Left renal cortex interstitium (tissue), 4 donors: ENCODE data around the gene PABPC4L. TPM values are rescaled to one million over a fixed set of nuclear protein-coding genes. Genes with fewer than 3 reads are reported as not detected.
A peak's percentile ranks its signal among the peaks of the same experiment; 100 is the strongest.
"Not testable (repeated sequence)": the region's sequence is repeated elsewhere in the genome, so short reads cannot be mapped to it uniquely, and the experiment has no call there.

ENCODE experiments used
- DNase-seq, 4 donors: peaks; one replicate each; pipeline ENCODE4 v3.0.0-alpha.2; 2013; ENCODE audit warnings: low read depth in 4 of 4, low spot score in 2 of 4, missing footprints in 1 of 4
- polyA plus RNA-seq, 4 donors: library from polyadenylated mRNA; unstranded; fragments of 120-200 nt; gene quantifications; one replicate each; pipeline ENCODE4 v1.2.1, GENCODE V29; 2013; ENCODE audit not compliant: insufficient read length in 4 of 4

The PABPC4L gene
- polyA plus RNA-seq = 10 to 100 TPM in 3 of 4 donors, 1 to 10 TPM in 1; 9.1 to 13.4 (median 11.3) TPM

DNA sequence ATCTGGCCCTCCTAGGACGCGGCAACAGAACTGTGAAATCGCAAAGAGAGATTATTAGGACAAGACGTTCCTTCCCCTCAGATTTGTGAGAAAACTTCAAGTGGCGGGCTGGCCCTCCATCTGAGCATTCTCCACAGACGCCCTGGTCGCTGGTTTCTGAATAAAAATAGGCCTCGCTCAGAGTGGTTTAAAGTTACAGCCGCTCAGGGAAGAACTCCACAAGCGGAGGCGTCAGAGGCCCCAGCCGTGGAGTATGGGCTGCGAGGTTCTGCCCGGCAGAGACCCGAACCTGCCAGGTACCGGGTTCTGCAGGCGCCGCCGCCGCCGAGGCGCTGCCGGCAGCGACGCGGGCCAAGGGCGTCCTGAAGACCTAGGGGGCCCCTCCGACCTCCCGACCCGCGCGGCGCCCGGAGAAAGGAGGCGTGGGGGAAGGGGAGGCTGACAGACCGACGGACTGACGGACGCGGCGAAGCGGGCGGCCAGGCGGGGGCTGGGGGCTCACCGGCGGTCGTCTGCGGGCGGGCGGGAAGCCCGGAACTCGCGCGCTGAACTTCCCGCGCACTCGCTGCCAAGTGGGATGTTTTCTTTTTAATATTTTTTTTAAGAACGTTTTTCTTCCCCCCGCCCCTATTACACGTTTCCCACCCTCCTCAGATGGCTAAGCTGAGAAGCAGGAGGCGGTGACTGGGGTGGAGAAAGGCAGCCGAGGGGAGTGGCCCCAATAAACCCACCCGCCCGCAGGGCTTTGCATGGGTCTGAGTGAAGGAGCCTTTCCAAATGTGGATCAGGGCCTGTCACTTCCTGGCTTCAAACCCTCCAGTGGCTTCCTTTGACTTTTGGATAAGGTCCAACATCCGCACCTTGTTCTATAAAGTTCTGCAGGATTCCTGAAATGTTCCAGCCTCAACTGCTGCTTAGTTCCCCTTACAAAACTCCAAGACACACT lies at the start of gene PABPC4L:
Gene PABPC4L (minus strand): TSS at position 574 of the 946 bp plus-strand sequence. CDS start 770 bp downstream, outside the sequence.
- peak; percentile 51 to 71 (median 61) for DNase-seq

DNA sequence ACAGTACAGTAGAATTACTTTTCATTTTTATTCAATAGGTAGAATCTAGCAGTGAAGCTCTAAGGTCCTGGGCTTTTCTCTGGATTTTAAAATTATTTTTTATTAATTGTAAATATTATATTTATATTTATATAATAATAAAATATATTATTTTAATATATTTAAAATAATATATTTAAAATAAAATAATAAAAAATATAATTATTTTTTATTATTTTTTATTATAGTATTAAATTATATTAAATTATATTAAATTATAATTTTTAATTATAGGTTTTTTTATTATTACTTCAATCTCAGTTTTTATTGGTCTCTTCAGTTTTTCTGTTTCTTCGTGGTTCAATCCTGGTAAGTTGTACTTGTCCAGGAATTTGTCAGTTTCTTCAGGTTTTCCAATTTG lies 49.7 kb upstream of the PABPC4L start:
- DNase-seq = no peak

DNA sequence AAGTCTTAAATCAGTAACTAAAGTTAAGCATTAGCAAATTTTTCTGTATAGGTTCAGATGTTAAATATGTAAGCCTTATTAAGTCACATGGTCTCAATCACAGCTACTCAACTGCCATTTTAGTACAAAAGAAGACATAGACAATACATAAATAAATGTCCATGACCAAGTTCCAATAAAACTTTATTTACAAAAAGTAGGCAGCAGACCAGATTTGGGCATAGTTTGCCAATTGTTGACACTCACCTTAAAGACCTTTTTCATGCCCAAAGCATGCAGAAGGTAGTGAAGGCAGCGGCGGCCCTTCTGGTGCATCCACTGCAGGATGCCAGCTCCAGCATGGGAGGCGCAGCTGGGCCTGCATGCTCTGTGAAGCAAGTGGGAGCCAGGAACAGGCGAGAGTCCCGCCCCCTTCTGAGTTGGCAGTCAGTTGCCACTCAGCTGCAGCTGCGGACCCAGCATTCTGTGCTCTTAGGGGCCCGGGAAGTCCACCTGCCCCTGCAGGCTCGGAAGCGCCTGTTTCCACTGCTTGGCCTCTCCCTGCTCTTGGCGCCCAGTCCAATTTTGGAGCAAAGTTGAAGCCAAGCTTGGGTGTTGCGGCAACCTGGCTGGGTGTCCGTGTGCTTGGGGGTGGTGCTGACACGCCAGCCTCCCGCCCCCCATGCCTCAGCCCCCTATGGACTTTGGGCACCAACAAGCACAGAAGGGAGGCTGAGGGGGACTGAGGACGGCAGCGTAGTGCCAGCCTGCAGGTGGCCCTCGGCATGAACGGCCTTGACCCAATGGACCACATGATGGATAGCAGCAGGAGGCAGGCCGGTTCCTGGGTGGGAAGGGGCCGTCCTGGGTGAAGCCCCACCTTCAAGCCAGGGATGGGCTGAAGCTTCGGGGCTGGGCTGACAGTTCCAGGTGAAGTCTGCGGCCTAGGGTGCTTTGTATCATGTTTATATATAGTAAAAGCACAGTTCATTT lies 42.4 kb upstream of the PABPC4L start:
- DNase-seq = no peak

DNA sequence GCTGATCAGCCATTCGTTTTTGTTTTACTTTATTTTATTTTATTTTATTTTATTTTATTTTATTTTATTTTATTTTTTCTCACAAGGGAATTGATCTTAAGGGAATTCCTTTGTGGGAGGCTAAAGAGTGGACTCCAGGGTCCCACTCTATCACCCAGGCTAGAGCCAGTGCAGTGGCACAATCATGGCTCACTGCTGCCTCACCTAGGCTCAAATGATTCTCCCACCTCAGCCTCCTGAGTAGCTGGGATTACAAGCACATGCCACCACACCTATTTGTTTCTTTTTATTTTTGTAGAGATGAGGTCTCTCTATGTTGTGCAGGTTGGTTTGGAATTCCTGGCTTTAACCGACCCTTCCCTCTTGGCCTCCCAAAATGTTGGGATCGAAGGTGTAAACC lies 17.5 kb upstream of the PABPC4L start:
- DNase-seq = no peak

DNA sequence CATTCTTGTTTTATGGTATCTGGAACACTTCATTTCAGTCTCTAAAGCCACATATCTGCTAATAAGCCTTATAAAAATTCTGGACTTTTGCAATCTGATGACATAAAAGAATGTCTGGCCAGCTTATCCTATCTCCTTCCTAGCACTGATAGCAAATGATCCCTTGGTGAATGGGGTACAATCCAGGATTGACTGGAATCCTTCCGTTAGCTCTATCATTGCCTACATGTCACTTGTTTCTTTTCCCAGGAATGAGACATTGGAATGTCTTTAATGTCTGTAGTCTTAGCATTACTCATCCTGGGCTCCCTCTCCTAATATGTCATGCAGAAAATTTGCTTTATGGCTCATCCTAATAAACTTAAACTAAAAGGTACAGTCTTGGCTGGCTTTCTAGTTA lies 14.8 kb upstream of the PABPC4L start:
- DNase-seq = no peak

DNA sequence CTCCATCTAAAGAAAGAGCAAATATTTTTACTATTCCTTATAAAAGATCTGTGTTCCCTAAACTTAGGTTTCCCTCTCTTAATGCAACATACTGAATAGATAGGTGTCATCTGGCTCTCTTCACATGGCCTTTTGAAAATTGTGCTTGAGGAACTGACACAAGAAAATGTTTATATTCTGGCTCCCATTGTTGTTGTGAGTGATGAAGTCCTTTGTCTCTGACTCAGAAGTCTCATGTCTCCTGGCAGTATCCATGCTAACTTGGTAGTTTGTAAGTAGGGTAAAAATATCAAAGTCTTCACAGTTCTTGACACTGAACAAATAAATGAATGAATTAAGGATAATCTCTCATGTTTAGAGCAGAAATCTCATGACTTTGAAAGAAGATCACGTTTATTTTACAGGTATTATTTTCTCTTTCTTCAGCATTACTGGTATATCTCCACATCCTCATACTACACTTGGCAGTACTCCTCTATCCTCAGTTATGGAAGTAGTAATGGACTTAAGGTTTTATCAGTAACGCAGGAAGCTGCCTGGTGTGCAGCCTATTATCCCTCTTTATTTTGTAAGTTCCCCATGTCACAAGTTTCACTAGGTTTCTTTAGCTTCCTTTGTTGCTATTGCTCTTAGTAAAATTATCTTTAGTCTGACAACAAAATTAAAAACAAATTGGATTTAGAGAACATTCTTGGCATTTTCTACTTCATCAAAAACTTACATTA lies 14.2 kb upstream of the PABPC4L start:
- no peak for DNase-seq

DNA sequence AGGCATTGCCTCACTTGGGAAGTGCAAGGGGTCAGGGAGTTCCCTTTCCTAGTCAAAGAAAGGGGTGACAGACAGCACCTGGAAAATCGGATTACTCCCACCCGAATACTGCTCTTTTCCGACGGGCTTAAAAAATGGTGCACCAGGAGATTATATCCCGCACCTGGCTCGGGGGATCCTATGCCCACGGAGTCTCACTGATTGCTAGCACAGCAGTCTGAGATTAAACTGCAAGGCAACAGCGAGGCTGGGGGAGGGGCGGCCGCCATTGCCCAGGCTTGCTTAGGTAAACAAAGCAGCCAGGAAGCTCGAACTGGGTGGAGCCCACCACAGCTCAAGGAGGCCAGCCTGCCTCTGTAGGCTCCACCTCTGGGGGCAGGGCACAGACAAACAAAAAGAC lies 6.4 kb upstream of the PABPC4L start:
- DNase-seq = not testable (repeated sequence)

DNA sequence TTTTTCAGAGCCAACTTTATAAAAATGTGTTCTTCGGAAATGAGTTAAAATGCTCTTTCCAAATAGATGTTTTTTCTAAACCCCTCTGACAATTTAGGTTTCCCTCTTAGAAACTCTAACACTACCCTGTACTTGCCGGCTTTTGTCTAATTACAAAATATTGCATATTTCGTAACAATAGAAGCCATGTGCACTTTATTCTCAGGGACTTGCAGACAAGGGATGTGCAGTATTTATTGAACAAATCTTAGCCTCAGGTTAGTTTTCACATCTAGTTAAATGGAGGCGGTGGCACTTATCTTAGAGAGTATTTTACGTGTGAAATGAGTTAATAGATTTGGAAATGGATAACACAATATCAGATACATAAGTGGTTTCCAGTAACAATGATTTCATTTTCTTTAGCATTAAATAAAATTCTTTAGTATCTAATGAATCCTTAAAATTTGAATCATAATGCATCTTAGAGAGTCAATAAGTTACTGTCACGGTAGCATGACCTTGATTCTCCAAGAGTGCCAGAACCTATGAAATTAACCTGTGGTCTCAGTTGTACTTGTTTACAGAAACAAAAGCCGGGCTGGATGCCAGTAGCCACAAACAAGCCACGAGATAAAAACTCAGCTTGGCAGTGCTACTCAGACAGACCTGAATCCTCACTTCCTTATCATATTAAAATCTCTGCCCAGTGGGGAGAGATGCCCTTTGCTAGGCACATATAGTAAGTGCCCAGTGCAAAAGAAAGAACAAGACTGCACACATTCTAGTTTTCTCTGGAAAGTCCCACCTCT lies 772 bp upstream of the PABPC4L start:
- no peak for DNase-seq

DNA sequence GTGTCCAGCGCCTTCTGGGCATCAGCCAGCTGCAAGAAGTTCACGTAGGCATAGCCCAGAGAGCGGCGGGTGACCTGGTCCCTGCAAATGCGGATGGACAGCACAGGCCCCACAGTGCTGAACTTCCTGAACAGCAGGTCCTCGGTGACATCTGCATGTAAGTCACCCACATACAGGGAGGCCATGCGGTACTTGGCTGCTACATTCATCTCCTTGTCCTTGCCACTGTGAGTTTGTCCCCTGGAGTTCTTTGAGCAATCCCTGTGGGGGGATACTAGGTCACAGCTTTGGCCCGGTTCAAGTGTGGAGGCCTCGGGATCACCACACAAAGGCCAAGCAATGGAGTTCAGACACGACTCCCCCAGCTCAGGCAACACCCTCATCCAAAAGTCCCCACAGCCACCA lies 776 bp downstream of the PABPC4L start:
- DNase-seq = peak in 1 of 4 donors; percentile 29

DNA sequence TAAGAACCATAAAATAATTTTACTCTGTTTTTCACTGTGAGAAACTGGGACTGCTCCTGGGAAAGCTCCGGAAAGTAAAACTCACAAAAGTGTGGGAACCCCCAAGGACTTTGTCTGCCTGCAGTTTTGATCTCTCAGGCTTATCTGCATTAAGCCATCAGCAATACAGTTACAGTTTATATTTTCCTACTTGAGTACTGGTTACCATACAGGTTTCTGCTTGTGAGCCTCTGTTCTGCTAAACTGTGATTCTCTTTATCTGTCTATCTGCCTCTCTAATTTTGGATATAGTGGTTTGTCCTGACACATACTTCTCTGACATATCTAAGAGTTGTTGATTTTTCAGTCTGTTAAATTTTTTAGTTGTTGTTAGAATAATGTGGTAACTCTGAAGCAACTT lies 11.6 kb downstream of the PABPC4L start:
- DNase-seq = no peak

DNA sequence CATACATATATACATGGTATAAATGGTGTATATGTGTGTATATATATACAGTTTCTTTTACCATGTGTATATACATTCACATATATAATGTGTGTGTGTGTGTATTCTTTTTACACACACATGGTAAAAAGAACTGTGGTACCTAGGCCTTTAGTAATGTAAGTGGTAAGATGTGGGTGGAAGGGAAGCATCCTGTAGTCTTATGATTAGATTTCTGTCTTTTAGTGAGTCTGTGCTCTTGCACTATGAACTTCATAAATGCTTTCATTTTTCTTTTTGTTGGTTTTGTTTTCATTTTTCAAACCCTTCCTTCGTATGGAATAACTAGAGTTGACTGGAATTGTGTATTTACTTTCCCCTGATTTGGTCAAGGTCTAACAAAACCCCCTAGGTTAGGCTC lies 12.1 kb downstream of the PABPC4L start:
- DNase-seq = no peak

DNA sequence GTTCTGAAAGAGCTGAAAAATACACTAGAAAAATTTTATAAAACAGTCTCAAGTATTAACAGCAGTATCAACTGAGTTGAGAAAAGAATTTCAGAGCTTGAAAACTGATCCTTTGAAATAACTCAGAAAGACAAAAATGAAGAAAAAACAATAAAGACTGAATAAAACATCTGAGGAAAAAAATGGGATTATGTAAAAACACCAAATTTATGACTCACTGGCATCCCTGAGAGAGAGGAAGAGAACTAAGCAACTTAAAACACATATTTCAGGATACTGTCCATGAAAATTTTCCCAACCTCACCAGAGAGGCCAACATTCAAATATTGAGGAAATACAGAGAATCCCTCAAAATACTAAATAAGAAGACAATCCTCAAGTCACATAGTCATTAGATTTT lies 22.9 kb downstream of the PABPC4L start:
- no peak for DNase-seq

DNA sequence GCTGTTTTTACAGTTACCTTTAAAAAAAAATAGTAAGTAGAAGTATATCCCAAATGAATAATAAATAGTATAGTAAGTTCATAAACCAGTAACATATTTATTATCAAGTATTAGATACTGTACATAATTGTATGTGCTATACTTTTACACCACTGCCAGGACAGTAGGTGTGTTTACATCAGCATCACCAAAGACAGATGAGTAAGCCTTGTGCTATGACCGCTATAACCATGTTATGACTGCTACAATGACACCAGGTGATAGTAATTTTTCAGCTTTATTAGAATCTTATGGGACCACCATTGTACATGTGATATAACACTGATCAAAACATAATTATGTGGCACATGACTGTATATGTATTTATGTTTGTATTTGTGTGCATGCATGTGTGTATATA lies 27.3 kb downstream of the PABPC4L start:
- no peak for DNase-seq

DNA sequence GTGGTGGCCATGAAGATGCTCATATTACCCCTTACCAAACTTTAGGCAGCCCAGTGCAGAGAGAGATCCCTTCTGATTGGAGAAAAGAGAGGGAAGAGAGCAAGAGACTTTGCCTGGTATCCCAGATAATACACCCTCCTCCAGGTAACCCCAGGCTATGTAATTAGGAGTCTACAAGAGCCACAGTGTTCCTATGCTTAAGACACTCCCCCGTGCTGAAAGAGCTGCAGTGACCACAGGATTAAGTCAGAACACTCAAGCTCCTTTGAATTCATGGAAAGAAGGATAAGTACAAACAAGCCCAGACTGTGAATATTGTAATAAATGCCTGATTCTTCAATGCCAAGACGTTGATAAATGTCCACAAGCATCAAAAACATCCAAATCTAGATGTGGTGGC lies 41.4 kb downstream of the PABPC4L start:
- DNase-seq = no peak

DNA sequence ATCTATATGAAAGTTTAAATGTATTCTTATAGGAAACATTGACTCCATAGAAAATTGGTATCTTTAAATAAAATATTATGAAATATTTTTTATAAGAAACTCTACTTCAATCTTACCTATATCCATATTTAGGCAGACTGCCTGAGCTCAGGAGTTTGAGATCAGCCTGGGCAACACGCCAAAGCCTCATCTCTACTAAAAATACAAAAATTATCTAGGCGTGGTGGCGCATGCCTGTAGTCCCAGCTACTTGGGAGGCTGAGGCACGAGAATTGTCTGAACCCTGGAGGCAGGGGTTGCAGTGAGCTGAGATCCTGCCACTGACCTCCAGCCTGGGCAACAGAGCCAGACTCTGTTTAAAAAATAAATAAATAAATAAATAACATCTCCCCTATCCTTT lies 47.5 kb downstream of the PABPC4L start:
- DNase-seq = no peak

DNA sequence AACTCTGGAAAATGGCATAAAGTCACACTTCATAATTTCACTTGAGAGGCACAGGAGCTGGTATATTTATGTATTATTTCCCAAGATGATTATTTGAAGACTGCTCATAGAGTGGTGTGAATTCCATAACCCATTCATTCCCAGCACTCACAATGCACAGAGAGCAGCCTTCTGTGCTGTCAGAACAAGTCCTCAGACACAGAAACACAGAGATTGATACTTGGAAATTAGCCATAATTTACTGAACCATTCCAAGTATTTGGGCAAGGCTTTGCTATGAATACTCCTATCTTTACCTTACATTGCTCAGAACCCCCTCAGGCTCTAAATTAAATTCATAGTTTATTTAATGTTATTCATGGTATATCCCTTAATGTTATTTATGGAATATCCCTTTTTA lies 53.6 kb downstream of the PABPC4L start:
- DNase-seq = no peak
